Measurements from ENCODE around the gene IRF7.

GRCh38 chr11:601573-602245 lies 14.0 kb downstream of the IRF7 start:
- no peak for TF ChIP-seq CTCF (IDR thresholded peaks at IDR 0.05)
- no peak for TF ChIP-seq POLR2A (IDR thresholded peaks at IDR 0.05)
- no peak for TF ChIP-seq POLR2AphosphoS5 (IDR thresholded peaks at IDR 0.05; ENCODE audit: insufficient read depth in 1 of 2, low read depth in 1 of 2)

All from vagina (tissue), 2 donors.